Panc1 (cell line): ENCODE results near the gene TOR1B. TPM values are rescaled to one million over a fixed set of nuclear protein-coding genes. Genes with fewer than 3 reads are reported as not detected.

ENCODE experiments used
- ATAC-seq: fragments of 200-7000 bp; cut with Tn5 transposase; 2 replicates; pipeline ENCODE4 v1.9.1; 2020; ENCODE audit warnings: mild to moderate bottlenecking, moderate library complexity
- BruUV-seq: library from RNA; stranded (reverse); fragments of 400-500 nt; replicated peaks from 2 replicates; lab custom pipeline; 2021; lab: Mats Ljungman, UMichigan
- CTCF ChIA-PET: fragments of 300-600 bp; sonication (Branson Sonifier 250); formaldehyde crosslinking; loops from one replicate; lab custom pipeline; 2022; ENCODE audit warnings: antibody characterized with exemption; lab: Charles Lee
- POLR2A ChIA-PET: fragments of 300-600 bp; sonication (Branson Sonifier 250); formaldehyde crosslinking; loops from one replicate; lab custom pipeline; 2022; ENCODE audit warnings: antibody characterized with exemption; lab: Charles Lee
- DNase-seq: peaks from one replicate; pipeline ENCODE4 v3.0.0-alpha.2; 2010; ENCODE audit warnings: low read depth, low spot score
- H3K27ac ChIP-seq: 2 replicates; pipeline ENCODE4 v1.5.1; 2011; ENCODE audit warnings: mild to moderate bottlenecking, low read length, inconsistent platforms
- H3K27me3 ChIP-seq: fragments of 200-500 bp; sonication (Bioruptor generic); 2 replicates; pipeline ENCODE4 v1.6.0; 2014; ENCODE audit warnings: low read length, inconsistent platforms; ENCODE audit not compliant: control insufficient read depth, insufficient read depth
- H3K36me3 ChIP-seq: fragments of 200-500 bp; sonication (Bioruptor generic); 2 replicates; pipeline ENCODE4 v1.5.1; 2014; ENCODE audit warnings: inconsistent platforms, mild to moderate bottlenecking, low read length, moderate library complexity; ENCODE audit not compliant: control insufficient read depth, insufficient read depth
- H3K4me1 ChIP-seq: 2 replicates; pipeline ENCODE4 v1.5.1; 2011; ENCODE audit warnings: inconsistent platforms, mild to moderate bottlenecking, low read length, moderate library complexity; ENCODE audit not compliant: control insufficient read depth, insufficient read depth
- H3K4me3 ChIP-seq, 2 experiments: 2 replicates each; pipeline ENCODE4 v1.5.1; 2011 to 2012; ENCODE audit warnings: low read depth in 2 of 2, low read length in 2 of 2, mild to moderate bottlenecking in 2 of 2, inconsistent platforms in 1 of 2, moderate library complexity in 1 of 2
- H3K9me3 ChIP-seq: fragments of 200-500 bp; sonication (Bioruptor generic); 2 replicates; pipeline ENCODE4 v1.5.1; 2014; ENCODE audit warnings: low read depth, mild to moderate bottlenecking, inconsistent platforms, low read length, moderate library complexity; ENCODE audit not compliant: control insufficient read depth, insufficient read depth
- CTCF ChIP-seq: fragments of 450-650 bp; IDR thresholded peaks from 2 replicates; pipeline ENCODE4 v1.5.1; 2017; ENCODE audit warnings: mild to moderate bottlenecking
- POLR2AphosphoS5 ChIP-seq: IDR thresholded peaks from 2 replicates; pipeline ENCODE4 v1.6.1; 2012; ENCODE audit warnings: mild to moderate bottlenecking, low read depth, low read length, moderate library complexity
- REST ChIP-seq, 2 experiments: IDR thresholded peaks; 2 replicates each; pipeline ENCODE4 v1.6.1; 2011 to 2012; ENCODE audit warnings: low read depth in 2 of 2, control low read depth in 1 of 2, low read length in 1 of 2, mild to moderate bottlenecking in 1 of 2, moderate library complexity in 1 of 2; ENCODE audit not compliant: insufficient read depth in 1 of 2
- SIN3A ChIP-seq: IDR thresholded peaks from 2 replicates; pipeline ENCODE4 v1.6.1; 2012; ENCODE audit warnings: low read depth, mild to moderate bottlenecking, low read length, moderate library complexity, borderline replicate concordance; ENCODE audit not compliant: insufficient read depth
- TCF7L2 ChIP-seq: IDR thresholded peaks from 2 replicates; pipeline ENCODE4 v1.6.1; 2011; ENCODE audit warnings: mild to moderate bottlenecking, low read depth, low read length, inconsistent platforms
- in situ Hi-C: cut with HindIII; loops from 2 replicates; pipeline ENCODE4 v1.10.0; 2016; ENCODE audit warnings: low sequenced_read_pairs, low pct_unique_long_range_greater_than_20kb
- intact Hi-C: fragments of 100-400 bp; cut with micrococcal nuclease; formaldehyde crosslinking; loops from one replicate; pipeline ENCODE4 v1.10.0; 2022; ENCODE audit not compliant: unreplicated experiment
- total RNA-seq: library from RNA; stranded (reverse); gene quantifications from one replicate; pipeline ENCODE4 v1.2.1, GENCODE V29; 2021; ENCODE audit not compliant: unreplicated experiment

The TOR1B gene
- total RNA-seq, 1 experiment from 2014 or later, result 37.6 TPM

GRCh38 chr9:129851821-129852220 lies 48.8 kb downstream of the TOR1B start:
- H3K27ac ChIP-seq, result no peak overlapping the region
- CTCF ChIA-PET, result interaction anchor here (0.7 kb wide), 1 partner anchor 8 kb away, joined by 13 read pairs; no protein-coding TSS in a partner anchor

GRCh38 chr9:129852579-129852978 lies 49.6 kb downstream of the TOR1B start:
- DNase-seq (no peak), ATAC-seq (no peak)
- Histone ChIP-seq H3K4me1 (no peaks in the 10 kb centered on the region), H3K27me3 (no peaks in the 10 kb centered on the region), H3K9me3 (no peaks in the 10 kb centered on the region), H3K4me3 (no peak overlapping the region), H3K27ac (no peak overlapping the region), H3K36me3 (no peaks in the 10 kb centered on the region)
- BruUV-seq, result no TSS peak
- intact Hi-C loops (no loop called here), in situ Hi-C loops (no loop called here)
- TF ChIP-seq TCF7L2 (no peak), SIN3A (no peak), REST (IDR thresholded peaks at IDR 0.05; ENCODE audit: insufficient read depth in 1 of 2, low read depth in 2 of 2, low read length in 1 of 2) (no peak), POLR2AphosphoS5 (no peak), CTCF (no peak)
- ChIA-PET CTCF (no interaction called here), POLR2A (no interaction called here)

More at GRCh38 chr9:129851821-129852220, 48.8 kb downstream of the TOR1B start:
- H3K9me3 ChIP-seq, result no peaks in the 10 kb centered on the region
- no peak for TF ChIP-seq TCF7L2
- no peak for TF ChIP-seq POLR2AphosphoS5
- no peak for TF ChIP-seq REST (IDR thresholded peaks at IDR 0.05; ENCODE audit: insufficient read depth in 1 of 2, low read depth in 2 of 2, low read length in 1 of 2)
- no peak for TF ChIP-seq SIN3A
- TF ChIP-seq CTCF, result no peak
- H3K4me3 ChIP-seq, result no peak overlapping the region
- DNase-seq, result no peak
- POLR2A ChIA-PET, result no interaction called here
- BruUV-seq, result no TSS peak
- in situ Hi-C loops, result no loop called here
- intact Hi-C loops, result no loop called here
- no peaks in the 10 kb centered on the region for H3K27me3 ChIP-seq
- H3K36me3 ChIP-seq, result no peaks in the 10 kb centered on the region
- ATAC-seq, result no peak
- H3K4me1 ChIP-seq, result no peaks in the 10 kb centered on the region
